Mammary epithelial cell (primary cell): ENCODE data around the gene PRLH.

Experiments used
- EZH2 ChIP-seq: IDR thresholded peaks from 2 replicates; pipeline ENCODE4 v1.6.1; 2012; ENCODE audit warnings: low read length, inconsistent platforms, borderline replicate concordance
- TF ChIP-seq, protein P1 (sequence below), 2 donors: IDR thresholded peaks in 1 of 2; conservative IDR thresholded peaks in 1 of 2; 2 replicates each; pipeline ENCODE4 v1.5.1; 2011 to 2012; ENCODE audit warnings: inconsistent platforms in 2 of 2, low read length in 2 of 2, mild to moderate bottlenecking in 2 of 2, control low read depth in 1 of 2, low read depth in 1 of 2; ENCODE audit not compliant: insufficient read depth in 1 of 2; ENCODE audit errors: extremely low read depth in 1 of 2

DNA sequence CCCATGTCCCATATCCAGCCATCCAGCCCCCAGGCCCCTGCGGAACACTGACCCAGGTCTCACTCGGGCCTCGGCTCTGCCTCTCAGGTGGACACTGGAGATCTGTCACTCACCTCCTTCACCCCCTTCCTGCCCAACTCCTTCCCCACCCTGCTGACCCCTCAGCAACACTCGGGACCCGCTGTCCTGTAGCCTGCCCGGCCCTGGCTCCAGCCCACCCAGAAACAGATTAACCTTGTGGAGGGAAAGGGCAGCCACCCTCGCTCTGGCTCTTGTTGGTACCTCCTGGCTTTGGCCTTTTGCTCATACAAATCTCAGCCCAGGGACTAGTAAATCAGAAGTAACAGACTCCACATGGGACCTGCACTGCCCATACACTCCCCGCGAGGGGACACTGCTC lies 29.8 kb upstream of the PRLH start:
- TF ChIP-seq, protein P1, sequence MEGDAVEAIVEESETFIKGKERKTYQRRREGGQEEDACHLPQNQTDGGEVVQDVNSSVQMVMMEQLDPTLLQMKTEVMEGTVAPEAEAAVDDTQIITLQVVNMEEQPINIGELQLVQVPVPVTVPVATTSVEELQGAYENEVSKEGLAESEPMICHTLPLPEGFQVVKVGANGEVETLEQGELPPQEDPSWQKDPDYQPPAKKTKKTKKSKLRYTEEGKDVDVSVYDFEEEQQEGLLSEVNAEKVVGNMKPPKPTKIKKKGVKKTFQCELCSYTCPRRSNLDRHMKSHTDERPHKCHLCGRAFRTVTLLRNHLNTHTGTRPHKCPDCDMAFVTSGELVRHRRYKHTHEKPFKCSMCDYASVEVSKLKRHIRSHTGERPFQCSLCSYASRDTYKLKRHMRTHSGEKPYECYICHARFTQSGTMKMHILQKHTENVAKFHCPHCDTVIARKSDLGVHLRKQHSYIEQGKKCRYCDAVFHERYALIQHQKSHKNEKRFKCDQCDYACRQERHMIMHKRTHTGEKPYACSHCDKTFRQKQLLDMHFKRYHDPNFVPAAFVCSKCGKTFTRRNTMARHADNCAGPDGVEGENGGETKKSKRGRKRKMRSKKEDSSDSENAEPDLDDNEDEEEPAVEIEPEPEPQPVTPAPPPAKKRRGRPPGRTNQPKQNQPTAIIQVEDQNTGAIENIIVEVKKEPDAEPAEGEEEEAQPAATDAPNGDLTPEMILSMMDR (conservative IDR thresholded peaks at IDR 0.05 in 1 of 2, IDR thresholded peaks at IDR 0.05 in 1 of 2; ENCODE audit: extremely low read depth in 1 of 2, insufficient read depth in 1 of 2, low read depth in 1 of 2, low read length in 2 of 2) = no peak
- no peak for TF ChIP-seq EZH2
